Measurements from ENCODE around the gene TSPAN17.

TSPAN17 gene

DNA sequence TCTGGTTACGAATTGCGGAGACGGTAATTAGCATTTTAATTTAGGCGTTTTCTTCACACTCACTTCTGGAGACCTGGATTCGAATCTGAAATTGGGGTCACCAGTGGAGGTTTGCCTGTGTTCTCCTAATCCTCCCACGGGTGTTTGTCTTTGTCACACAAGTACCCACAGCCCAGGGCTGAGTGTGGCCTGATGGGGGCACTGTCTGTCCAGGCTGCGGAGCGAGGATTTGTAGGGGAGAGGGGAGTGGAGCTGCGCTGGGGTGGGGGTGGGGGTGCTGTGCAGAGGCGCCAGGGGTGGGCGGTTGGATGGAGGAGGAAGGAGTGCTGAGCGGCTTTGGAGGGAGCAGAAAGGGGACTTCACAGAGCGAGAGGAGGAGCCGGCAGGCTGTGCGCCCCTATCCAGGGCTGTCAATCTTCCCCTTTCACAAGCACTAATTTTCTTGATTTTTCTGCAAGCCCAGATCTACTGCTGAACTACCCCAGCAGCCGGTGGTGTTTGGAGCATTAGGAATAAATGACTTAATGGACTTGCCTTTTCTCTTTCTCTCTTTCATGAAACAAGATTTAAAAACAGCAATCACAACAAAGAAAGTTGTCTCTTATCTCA is 53.1 kb downstream of the TSPAN17 start:
- no peaks in the 10 kb centered on the region for H3K4me1 ChIP-seq (ENCODE audit: control insufficient read depth, insufficient read depth, low read length)
- H3K27ac ChIP-seq (ENCODE audit: low read depth, low read length) = no peak overlapping the region
- H3K9ac ChIP-seq (ENCODE audit: low read length) = no peak overlapping the region
- peaks cover 8% of the 10 kb centered on the region for H3K27me3 ChIP-seq (ENCODE audit: control insufficient read depth, insufficient read depth, low read length)
- H3K36me3 ChIP-seq (ENCODE audit: control insufficient read depth, insufficient read depth, low read length) = no peaks in the 10 kb centered on the region
- H3K4me3 ChIP-seq (ENCODE audit: low read length) = no peak overlapping the region

DNA sequence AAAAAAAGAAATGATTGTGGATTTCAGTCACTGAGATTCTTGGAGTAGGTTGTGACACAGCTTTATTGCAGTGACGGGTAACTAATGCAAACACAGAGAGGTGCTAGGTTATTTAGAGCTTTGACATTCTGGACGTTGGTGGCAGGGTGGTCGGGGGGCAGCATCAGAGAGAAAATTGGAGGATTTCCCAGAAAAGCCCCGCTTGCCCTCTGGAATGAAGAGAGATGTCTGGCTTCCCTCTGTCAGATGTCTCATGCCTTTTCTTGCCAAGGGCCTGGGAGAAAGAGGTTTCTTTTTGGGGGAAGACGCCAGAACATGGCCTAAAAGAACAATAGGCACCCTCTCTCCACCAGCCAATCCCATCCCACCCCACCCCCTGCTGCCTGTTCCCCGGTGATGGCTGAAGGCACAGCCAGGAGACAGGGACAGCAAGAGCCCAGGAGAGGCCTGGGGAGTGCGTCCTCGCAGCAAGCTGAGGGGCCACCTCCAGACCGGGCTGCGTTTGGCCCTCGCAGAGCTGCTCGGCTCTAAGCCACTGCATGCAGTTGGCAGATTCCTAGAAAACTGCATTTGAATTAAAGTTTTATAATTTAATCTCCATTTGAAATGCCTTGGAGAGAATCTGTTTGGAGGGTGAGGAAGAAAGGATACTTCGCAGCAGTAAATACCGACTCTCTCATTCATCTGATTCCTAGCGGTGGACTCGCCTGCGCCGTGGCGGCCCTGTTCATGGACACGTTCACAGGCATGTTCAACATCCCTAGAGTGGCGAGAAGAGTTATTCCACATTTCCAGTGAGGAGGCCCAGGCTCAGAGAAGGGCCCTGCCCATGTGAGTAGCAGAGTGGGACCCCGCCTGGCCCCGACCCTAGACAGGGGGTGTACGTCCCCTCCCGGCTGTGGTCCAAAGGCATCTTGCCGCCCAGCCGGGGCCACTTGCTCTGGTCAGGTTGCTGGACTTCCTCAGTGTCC is 55.7 kb downstream of the TSPAN17 start:
- Histone ChIP-seq H3K4me3 (ENCODE audit: low read length) (no peak overlapping the region), H3K9ac (ENCODE audit: low read length) (no peak overlapping the region), H3K27ac (ENCODE audit: low read depth, low read length) (no peak overlapping the region), H3K27me3 (ENCODE audit: control insufficient read depth, insufficient read depth, low read length) (peaks cover 3% of the 10 kb centered on the region), H3K4me1 (ENCODE audit: control insufficient read depth, insufficient read depth, low read length) (no peaks in the 10 kb centered on the region), H3K36me3 (ENCODE audit: control insufficient read depth, insufficient read depth, low read length) (no peaks in the 10 kb centered on the region)

DNA sequence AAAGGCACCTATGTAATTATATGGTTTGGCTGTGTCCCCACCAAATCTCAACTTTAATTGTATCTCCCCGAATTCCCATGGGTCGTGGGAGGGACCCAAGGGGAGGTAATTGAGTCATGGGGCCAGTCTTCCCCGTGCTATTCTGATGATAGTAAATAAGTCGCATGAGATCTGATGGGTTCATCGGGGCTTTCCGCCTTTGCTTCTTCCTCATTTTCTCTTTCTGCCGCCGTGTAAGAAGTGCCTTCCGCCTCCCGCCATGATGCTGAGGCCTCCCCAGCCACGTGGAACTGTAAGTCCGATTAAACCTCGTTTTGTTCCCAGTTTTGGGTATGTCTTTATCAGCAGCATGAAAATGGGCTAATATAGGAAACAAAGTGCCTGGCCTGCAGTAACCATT is 56.6 kb downstream of the TSPAN17 start:
- Histone ChIP-seq H3K36me3 (ENCODE audit: control insufficient read depth, insufficient read depth, low read length) (no peaks in the 10 kb centered on the region), H3K4me1 (ENCODE audit: control insufficient read depth, insufficient read depth, low read length) (no peaks in the 10 kb centered on the region), H3K4me3 (ENCODE audit: low read length) (no peak overlapping the region), H3K9ac (ENCODE audit: low read length) (no peak overlapping the region), H3K27ac (ENCODE audit: low read depth, low read length) (no peak overlapping the region), H3K27me3 (ENCODE audit: control insufficient read depth, insufficient read depth, low read length) (peaks cover 3% of the 10 kb centered on the region)

GRCh38 chr5:176704355-176704754 is 57.1 kb downstream of the TSPAN17 start:
- Histone ChIP-seq H3K27me3 (ENCODE audit: control insufficient read depth, insufficient read depth, low read length) (peaks cover 3% of the 10 kb centered on the region), H3K4me1 (ENCODE audit: control insufficient read depth, insufficient read depth, low read length) (no peaks in the 10 kb centered on the region), H3K36me3 (ENCODE audit: control insufficient read depth, insufficient read depth, low read length) (no peaks in the 10 kb centered on the region), H3K4me3 (ENCODE audit: low read length) (no peak overlapping the region), H3K9ac (ENCODE audit: low read length) (no peak overlapping the region), H3K27ac (ENCODE audit: low read depth, low read length) (no peak overlapping the region)

GRCh38 chr5:176704817-176705216 is 57.5 kb downstream of the TSPAN17 start:
- H3K36me3 ChIP-seq (ENCODE audit: control insufficient read depth, insufficient read depth, low read length) = no peaks in the 10 kb centered on the region
- no peak overlapping the region for H3K27ac ChIP-seq (ENCODE audit: low read depth, low read length)
- H3K27me3 ChIP-seq (ENCODE audit: control insufficient read depth, insufficient read depth, low read length) = peaks cover 3% of the 10 kb centered on the region
- no peak overlapping the region for H3K4me3 ChIP-seq (ENCODE audit: low read length)
- no peak overlapping the region for H3K9ac ChIP-seq (ENCODE audit: low read length)
- H3K4me1 ChIP-seq (ENCODE audit: control insufficient read depth, insufficient read depth, low read length) = no peaks in the 10 kb centered on the region
